ENCODE measurements around the gene CSRP1. TPM values are rescaled to one million over a fixed set of nuclear protein-coding genes. Genes with fewer than 3 reads are reported as not detected.

Gene CSRP1
- polyA plus RNA-seq = 29.5 and 45.0 TPM in 2 replicates

DNA sequence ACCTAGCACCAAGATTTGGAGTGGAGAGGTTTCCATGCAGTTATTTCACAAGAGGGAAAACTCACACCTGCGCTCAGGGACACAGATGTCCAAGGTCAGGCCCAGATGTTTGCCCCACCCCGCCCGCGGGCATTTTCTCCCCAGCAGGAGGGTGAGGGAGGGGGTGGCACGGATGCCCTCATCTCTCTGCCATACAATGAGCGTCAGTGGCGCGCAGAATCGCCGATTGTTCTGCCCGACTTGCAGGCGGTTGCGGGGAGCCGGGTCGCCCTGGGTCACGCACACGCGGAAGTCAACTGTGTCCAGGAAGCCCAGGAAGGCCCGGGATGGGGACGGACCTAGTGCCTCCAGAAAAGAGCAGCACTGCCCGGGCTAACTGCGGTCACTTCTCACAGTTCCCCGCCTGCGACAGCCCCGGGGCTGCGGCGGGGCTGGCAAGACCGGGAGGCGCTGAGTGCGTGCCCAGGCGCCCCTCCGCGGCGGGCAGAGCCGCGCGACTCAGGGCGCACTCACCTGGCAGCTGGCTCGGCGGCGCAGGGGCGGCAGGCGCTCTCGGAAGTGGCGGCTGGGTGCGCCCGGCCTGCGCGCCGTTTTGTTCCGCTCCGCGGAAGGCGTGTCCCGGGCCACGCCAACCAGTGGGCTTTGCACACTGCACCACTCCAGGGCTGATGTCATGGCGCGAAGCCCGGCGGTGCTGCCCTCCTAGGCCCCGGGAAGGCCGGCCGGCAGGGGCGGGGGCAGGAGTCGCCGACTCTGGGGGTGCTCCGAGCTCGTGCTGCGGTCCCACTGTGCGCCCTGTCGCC, at the start of gene CSRP1:
Gene CSRP1 (minus strand): TSS at position 567 of the 803 bp plus-strand sequence. CDS start 10,820 bp downstream, outside the sequence.

DNA sequence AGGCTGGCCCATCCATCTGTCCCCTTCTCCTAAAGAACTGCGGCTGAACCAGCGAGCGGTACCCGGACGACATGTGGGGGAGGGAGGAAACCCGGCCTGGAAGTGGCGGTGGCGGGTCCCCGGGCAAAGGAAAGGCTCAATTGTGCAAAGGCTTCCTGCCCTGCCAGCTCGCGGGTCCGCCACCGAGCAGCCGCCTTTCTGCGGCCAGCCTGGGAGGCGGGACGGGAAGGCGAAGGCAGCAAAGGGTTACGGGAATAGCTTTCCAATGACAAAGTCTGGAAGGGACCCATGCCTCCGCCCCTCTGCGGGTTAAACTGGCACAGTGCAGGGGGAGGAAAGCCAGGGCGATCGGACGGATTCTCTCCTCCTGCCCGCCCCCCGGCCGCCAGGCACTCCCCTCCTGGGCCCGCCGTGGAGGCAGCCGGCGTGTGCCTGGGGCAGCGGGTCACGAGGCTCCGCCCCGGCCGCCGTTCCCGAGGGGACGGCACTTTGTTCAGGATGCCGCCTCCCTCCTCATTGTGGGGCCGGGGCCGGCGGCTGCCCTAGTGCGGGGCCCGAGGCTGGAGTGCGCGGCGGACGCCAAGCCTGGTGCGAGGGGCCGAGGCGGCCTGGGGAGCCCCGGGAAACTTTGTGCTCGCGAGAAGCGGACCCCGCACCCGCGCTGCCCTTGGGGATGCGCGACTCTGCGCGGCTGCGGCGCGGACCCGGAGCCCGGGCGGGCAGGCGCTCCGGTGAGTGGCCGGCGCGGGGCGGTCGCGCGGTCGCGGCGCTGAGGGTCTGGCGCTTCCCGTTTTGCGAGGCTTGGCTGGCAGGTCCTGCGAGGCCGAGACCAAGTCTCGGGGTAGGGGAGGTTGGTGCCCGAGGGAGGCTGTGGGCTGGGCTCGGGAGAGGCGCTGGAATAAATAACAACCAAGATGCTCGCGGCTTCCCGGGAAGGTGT, 32.0 kb upstream of the CSRP1 start, which contains the start of gene NAV1:
Gene NAV1 (plus strand): TSS at position 516 of the 940 bp plus-strand sequence. CDS start 83,758 bp downstream, outside the sequence.

GRCh38 chr1:201468844-201469644, 37.9 kb downstream of the CSRP1 start, which contains the start of gene PHLDA3:
TSS of gene PHLDA3 (minus strand) at chr1:201469188. CDS start at chr1:201468786, 402 bp downstream.

Other genes starting within 250 kb of the CSRP1 start
- not detected in 2 replicates for gene PKP1, start 223.6 kb downstream of the CSRP1 start, polyA plus RNA-seq
- gene TNNT2, start 129.4 kb downstream of the CSRP1 start, polyA plus RNA-seq = not detected in 2 replicates
- not detected in 2 replicates for gene LAD1, start 107.8 kb downstream of the CSRP1 start, polyA plus RNA-seq
- gene TNNI1, start 85.4 kb downstream of the CSRP1 start, polyA plus RNA-seq = not detected in 2 replicates
- gene PHLDA3, start 37.9 kb downstream of the CSRP1 start, polyA plus RNA-seq = 1.5 and 2.0 TPM in 2 replicates
- gene NAV1, start 32.0 kb upstream of the CSRP1 start, polyA plus RNA-seq = 5.2 and 6.2 TPM in 2 replicates

Measured in Purkinje cell (primary cell).